Superior temporal gyrus (tissue), 1 donor: Measurements from ENCODE around the gene PNLIPRP2.

Experiments used
- DNase-seq: peaks from one replicate; pipeline ENCODE4 v3.0.0-alpha.2; 2016; ENCODE audit errors: extremely low spot score

The PNLIPRP2 gene

GRCh38 chr10:116612107-116612769, 8.5 kb upstream of the PNLIPRP2 start:
- DNase-seq, result no peak

GRCh38 chr10:116613471-116613870, 7.3 kb upstream of the PNLIPRP2 start:
- no peak for DNase-seq

- no peak for DNase-seq
Observed at GRCh38 chr10:116614796-116615195, 6.0 kb upstream of the PNLIPRP2 start.

- DNase-seq, result no peak
Observed at GRCh38 chr10:116615199-116615776, 5.5 kb upstream of the PNLIPRP2 start.

- DNase-seq, result no peak
Observed at GRCh38 chr10:116621476-116621875, 723 bp downstream of the PNLIPRP2 start.

GRCh38 chr10:116621934-116622655, 1.3 kb downstream of the PNLIPRP2 start:
- DNase-seq, result no peak

- DNase-seq, result no peak
Observed at GRCh38 chr10:116625845-116626244, 5.1 kb downstream of the PNLIPRP2 start.

GRCh38 chr10:116626815-116627214, 6.1 kb downstream of the PNLIPRP2 start:
- no peak for DNase-seq

GRCh38 chr10:116627386-116627933, 6.7 kb downstream of the PNLIPRP2 start:
- no peak for DNase-seq

- no peak for DNase-seq
Observed at GRCh38 chr10:116629340-116629739, 8.6 kb downstream of the PNLIPRP2 start.

GRCh38 chr10:116630020-116630419, 9.3 kb downstream of the PNLIPRP2 start:
- no peak for DNase-seq

GRCh38 chr10:116631871-116632295, 11.1 kb downstream of the PNLIPRP2 start:
- no peak for DNase-seq

GRCh38 chr10:116632596-116633215, 12.0 kb downstream of the PNLIPRP2 start:
- no peak for DNase-seq

GRCh38 chr10:116633216-116633600, 12.5 kb downstream of the PNLIPRP2 start:
- no peak for DNase-seq

GRCh38 chr10:116634126-116634975, 13.6 kb downstream of the PNLIPRP2 start:
- no peak for DNase-seq

GRCh38 chr10:116636385-116636784, 15.6 kb downstream of the PNLIPRP2 start:
- no peak for DNase-seq

GRCh38 chr10:116636976-116637375, 16.2 kb downstream of the PNLIPRP2 start:
- DNase-seq, result no peak

- DNase-seq, result no peak
Observed at GRCh38 chr10:116637830-116638229, 17.1 kb downstream of the PNLIPRP2 start.

GRCh38 chr10:116646502-116646901, 25.7 kb downstream of the PNLIPRP2 start:
- no peak for DNase-seq

GRCh38 chr10:116648903-116649302, 28.1 kb downstream of the PNLIPRP2 start:
- no peak for DNase-seq

- DNase-seq, result no peak
Observed at GRCh38 chr10:116653885-116654284, 33.1 kb downstream of the PNLIPRP2 start.
